Measurements from ENCODE around the gene RHOH. TPM values are rescaled to one million over a fixed set of nuclear protein-coding genes. Genes with fewer than 3 reads are reported as not detected.

Gene RHOH
- total and polyA plus RNA-seq, 9 of the 15 experiments (the other 6 are each of a cell fraction or from before 2014, with no cell fraction given) = 14.3 to 37.7 (median 23.2) TPM

- POLR2A ChIA-PET = interaction anchor here (0.5 to 2.8 kb wide), 28 partner anchors 8 to 250 kb away, joined by 3 to 19 read pairs (median 4); no protein-coding TSS in a partner anchor
- FAIRE-seq (no peak), DNase-seq (ENCODE audit: extremely low read depth in 1 of 4, low spot score in 3 of 4) (peak; percentile 54 to 63 (median 56)), ATAC-seq (peak; percentile 47)
- Histone ChIP-seq H3K4me1 (replicated peaks in 1 of 2; ENCODE audit: control insufficient read depth in 2 of 2, insufficient read depth in 2 of 2, low read length in 2 of 2) (peaks cover 25 to 48% of the 10 kb centered on the region in 2 experiments), H3K36me3 (ENCODE audit: control insufficient read depth, insufficient read depth, low read length) (peaks cover 46% of the 10 kb centered on the region), H2AFZ (ENCODE audit: low read depth, low read length) (peak overlapping the region; percentile 41), H3K9ac (ENCODE audit: insufficient read depth in 1 of 2, low read depth in 2 of 2, low read length in 2 of 2) (peak overlapping the region; percentile 75 to 96), H3K4me2 (ENCODE audit: insufficient read depth, low read length) (peak overlapping the region; percentile 87), H3K27me3 (ENCODE audit: control insufficient read depth in 2 of 2, insufficient read depth in 2 of 2, low read length in 2 of 2) (no peaks in the 10 kb centered on the region), H3K4me3 (peak overlapping the region; percentile 37), H3K9me3 (replicated peaks; ENCODE audit: control insufficient read depth, insufficient read depth, low read depth, low read length) (no peaks in the 10 kb centered on the region), H4K20me1 (replicated peaks; ENCODE audit: control insufficient read depth, insufficient read depth, low read length) (no peaks in the 10 kb centered on the region), H3K79me2 (ENCODE audit: control insufficient read depth, insufficient read depth, low read length) (peaks cover 56% of the 10 kb centered on the region), H3K9me1 (ENCODE audit: control insufficient read depth, insufficient read depth, low read length) (no peaks in the 10 kb centered on the region), H3K27ac (ENCODE audit: extremely low read depth, low read depth, low read length) (peak overlapping the region; percentile 99)
- CTCF ChIA-PET (ENCODE audit: low intra/inter-chr PET ratio) = no interaction called here
- WGBS (ENCODE audit: insufficient coverage, low coverage, missing lambda C conversion rate) = 19% methylated on average over 12 of the region's 12 CpGs
- intact Hi-C loops (cut with micrococcal nuclease) (loop anchor here (2.0 to 10.0 kb wide), 4 partner anchors 29 to 183 kb away; partner anchors contain the start of gene N4BP2), in situ Hi-C loops (cut with MboI) (no loop called here)
- BruUV-seq (replicated peaks) = TSS peak; percentile 94
- TF ChIP-seq, protein P1, sequence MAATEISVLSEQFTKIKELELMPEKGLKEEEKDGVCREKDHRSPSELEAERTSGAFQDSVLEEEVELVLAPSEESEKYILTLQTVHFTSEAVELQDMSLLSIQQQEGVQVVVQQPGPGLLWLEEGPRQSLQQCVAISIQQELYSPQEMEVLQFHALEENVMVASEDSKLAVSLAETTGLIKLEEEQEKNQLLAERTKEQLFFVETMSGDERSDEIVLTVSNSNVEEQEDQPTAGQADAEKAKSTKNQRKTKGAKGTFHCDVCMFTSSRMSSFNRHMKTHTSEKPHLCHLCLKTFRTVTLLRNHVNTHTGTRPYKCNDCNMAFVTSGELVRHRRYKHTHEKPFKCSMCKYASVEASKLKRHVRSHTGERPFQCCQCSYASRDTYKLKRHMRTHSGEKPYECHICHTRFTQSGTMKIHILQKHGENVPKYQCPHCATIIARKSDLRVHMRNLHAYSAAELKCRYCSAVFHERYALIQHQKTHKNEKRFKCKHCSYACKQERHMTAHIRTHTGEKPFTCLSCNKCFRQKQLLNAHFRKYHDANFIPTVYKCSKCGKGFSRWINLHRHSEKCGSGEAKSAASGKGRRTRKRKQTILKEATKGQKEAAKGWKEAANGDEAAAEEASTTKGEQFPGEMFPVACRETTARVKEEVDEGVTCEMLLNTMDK (IDR thresholded peaks at IDR 0.05; ENCODE audit: borderline replicate concordance, insufficient read depth, low read depth, low read length, poor library complexity, severe bottlenecking) = no peak
- TF ChIP-seq YY1 (IDR thresholded peaks at IDR 0.05; ENCODE audit: borderline replicate concordance in 1 of 3, control insufficient read depth in 1 of 3, extremely low read depth in 1 of 3, insufficient read depth in 3 of 3, insufficient read length in 1 of 3, insufficient replicate concordance in 2 of 3, low read depth in 1 of 3, low read length in 2 of 3) = no peak
- no peak for TF ChIP-seq MED1 (CRISPR knock-in tag; IDR thresholded peaks at IDR 0.05; ENCODE audit: borderline replicate concordance)
- TF ChIP-seq HNRNPK (IDR thresholded peaks at IDR 0.05; ENCODE audit: low read depth, low read length, poor library complexity, severe bottlenecking) = no peak
- peak; percentile 55; the same call in 1 of the 2 replicates for TF ChIP-seq ZNF134 (CRISPR knock-in tag; conservative IDR thresholded peaks at IDR 0.05)
- TF ChIP-seq, protein P2, sequence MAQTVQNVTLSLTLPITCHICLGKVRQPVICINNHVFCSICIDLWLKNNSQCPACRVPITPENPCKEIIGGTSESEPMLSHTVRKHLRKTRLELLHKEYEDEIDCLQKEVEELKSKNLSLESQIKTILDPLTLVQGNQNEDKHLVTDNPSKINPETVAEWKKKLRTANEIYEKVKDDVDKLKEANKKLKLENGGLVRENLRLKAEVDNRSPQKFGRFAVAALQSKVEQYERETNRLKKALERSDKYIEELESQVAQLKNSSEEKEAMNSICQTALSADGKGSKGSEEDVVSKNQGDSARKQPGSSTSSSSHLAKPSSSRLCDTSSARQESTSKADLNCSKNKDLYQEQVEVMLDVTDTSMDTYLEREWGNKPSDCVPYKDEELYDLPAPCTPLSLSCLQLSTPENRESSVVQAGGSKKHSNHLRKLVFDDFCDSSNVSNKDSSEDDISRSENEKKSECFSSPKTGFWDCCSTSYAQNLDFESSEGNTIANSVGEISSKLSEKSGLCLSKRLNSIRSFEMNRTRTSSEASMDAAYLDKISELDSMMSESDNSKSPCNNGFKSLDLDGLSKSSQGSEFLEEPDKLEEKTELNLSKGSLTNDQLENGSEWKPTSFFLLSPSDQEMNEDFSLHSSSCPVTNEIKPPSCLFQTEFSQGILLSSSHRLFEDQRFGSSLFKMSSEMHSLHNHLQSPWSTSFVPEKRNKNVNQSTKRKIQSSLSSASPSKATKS (CRISPR knock-in tag; IDR thresholded peaks at IDR 0.05) = no peak
- TF ChIP-seq KLF6 (CRISPR knock-in tag; IDR thresholded peaks at IDR 0.05; ENCODE audit: borderline replicate concordance) = peak; percentile 91
- peak; percentile 33; the same call in 1 of the 2 replicates for TF ChIP-seq TFAP4 (CRISPR knock-in tag; IDR thresholded peaks at IDR 0.05; ENCODE audit: borderline replicate concordance)
- no peak for TF ChIP-seq ARID2 (IDR thresholded peaks at IDR 0.05)
- TF ChIP-seq KLF13 (tag; IDR thresholded peaks at IDR 0.05; ENCODE audit: borderline replicate concordance, low read depth) = peak; percentile 10
- peak; percentile 77 for TF ChIP-seq ATF4 (CRISPR knock-in tag; IDR thresholded peaks at IDR 0.05)
Measured at GRCh38 chr4:40238008-40238699, 41.3 kb downstream of the RHOH start.

Data from K562 (cell line).